HTR-8/SVneo (cell line): Measurements from ENCODE around the gene CLEC4A.
"Not testable (repeated sequence)": the region's sequence is repeated elsewhere in the genome, so short reads cannot be mapped to it uniquely, and the experiment has no call there.

Source experiments
- DNase-seq: peaks from one replicate; pipeline ENCODE4 v3.0.0; 2011; ENCODE audit warnings: low spot score, mixed read lengths; ENCODE audit not compliant: insufficient read length
- FAIRE-seq: peaks from 2 replicates; lab custom pipeline; 2011; peaks lifted over from hg19 to GRCh38; lab: Jason Lieb, UNC

CLEC4A gene

GRCh38 chr12:8127138-8127537 is 3.7 kb downstream of the CLEC4A start:
- no peak for FAIRE-seq
- DNase-seq: no peak

DNA sequence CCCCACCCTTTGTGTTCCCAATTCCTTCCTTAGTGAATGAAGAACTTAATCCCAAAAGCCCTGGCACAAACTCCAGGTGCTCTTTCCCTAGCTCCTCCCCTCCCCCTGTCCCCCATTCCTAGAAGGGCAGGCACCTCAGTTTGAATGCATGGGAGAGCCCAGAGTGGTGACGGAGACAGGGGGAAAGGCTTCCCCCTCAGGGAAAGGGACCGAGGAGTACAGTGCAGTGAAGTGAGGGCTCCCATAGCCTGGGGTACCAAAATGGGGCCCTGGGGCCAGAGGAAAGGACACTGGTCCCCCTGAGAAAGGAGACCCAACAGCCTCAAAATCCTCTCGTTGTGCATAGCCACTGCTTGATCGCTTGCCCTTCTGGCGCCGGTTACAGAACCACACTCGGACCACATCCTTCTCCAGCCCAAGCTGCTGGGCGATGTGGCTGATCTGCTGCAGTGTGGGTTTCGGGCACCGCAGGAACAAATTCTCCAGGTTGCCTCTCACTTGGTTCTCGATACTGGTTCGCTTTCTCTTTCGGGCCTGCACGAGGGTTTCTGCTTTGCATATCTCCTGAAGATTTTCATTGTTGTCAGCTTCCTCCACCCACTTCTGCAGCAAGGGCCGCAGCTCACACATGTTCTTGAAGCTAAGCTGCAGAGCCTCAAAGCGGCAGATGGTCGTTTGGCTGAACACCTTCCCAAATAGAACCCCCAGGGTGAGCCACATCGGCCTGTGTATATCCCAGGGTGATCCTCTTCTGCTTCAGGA is 10.4 kb downstream of the CLEC4A start:
- not testable (repeated sequence) for DNase-seq
- FAIRE-seq: peak; percentile 44

- FAIRE-seq, DNase-seq: not testable (repeated sequence)
Observed at GRCh38 chr12:8134398-8134930, 11.0 kb downstream of the CLEC4A start.

DNA sequence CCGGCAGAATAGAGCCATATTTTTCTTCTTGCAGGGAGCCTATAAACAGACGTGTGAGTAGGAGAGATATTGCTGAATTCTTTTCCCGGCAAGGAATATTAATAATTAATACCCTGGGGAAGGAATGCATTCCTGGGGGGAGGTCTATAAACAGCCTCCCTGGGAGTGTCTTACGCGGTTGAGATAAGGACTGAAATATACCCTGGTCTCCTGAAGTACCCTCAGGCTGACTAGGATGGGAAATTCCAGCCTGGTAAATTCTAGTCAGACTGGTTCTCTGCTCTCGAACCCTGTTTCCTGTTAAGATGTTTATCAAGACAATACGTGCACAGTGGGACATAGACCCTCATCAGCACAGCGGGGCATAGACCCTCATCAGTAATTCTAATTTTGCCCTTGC is 18.2 kb downstream of the CLEC4A start:
- DNase-seq, FAIRE-seq: not testable (repeated sequence)

DNA sequence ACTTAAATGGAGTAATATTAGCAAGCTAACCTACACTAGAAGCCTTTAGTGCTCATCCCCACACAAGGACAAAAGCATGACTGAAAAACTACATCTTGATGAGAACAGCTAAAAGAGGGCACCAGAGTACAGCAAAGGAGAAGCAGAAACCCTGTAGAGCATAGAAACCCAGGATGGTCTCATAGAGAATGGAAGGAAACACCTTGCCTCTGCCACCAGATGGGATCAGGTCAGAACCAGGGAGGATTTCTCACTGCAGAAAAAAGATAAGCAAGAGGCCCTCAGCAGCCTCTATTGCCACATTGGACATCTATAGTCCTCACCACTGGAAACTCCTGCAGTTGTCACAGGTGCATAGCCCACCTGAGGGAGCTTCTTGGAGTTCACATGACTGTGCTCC is 19.8 kb downstream of the CLEC4A start:
- no peak for FAIRE-seq
- no peak for DNase-seq

- DNase-seq (no peak), FAIRE-seq (no peak)
Observed at GRCh38 chr12:8145754-8146441, 22.5 kb downstream of the CLEC4A start.

- no peak for FAIRE-seq
- no peak for DNase-seq
Observed at GRCh38 chr12:8146442-8146771, 23.0 kb downstream of the CLEC4A start.

DNA sequence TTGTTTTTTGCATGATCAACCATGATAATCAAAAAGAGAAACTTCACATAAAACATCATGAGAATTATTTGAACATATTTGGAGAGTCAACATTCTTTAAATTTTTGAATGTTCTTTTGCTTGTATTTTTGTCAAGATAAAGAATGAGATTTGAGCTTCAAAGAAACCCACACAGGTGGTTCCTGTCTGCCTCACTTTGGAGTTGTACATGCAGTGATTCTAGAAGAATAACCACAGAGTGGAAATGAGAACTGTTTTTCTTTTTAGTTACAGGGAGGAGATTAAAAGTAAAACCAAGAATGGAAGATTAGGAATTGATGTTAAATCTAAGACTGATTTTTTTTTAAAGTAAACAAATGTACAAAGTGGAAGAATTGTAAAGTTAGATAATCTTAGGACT is 31.1 kb downstream of the CLEC4A start:
- FAIRE-seq (no peak), DNase-seq (no peak)

GRCh38 chr12:8156416-8156815 is 33.0 kb downstream of the CLEC4A start:
- DNase-seq (no peak), FAIRE-seq (no peak)

GRCh38 chr12:8156845-8157244 is 33.4 kb downstream of the CLEC4A start, which contains the start of gene ZNF705A:
Gene ZNF705A, plus strand, starts transcription at chr12:8157015. Its CDS starts 15,611 bp downstream, at chr12:8172626.
- peak; percentile 33 for DNase-seq

GRCh38 chr12:8157484-8158198 is 34.2 kb downstream of the CLEC4A start:
- DNase-seq (no peak), FAIRE-seq (no peak)

More at GRCh38 chr12:8156845-8157244, 33.4 kb downstream of the CLEC4A start, which contains the start of gene ZNF705A:
- peak; percentile 72 for FAIRE-seq

DNA sequence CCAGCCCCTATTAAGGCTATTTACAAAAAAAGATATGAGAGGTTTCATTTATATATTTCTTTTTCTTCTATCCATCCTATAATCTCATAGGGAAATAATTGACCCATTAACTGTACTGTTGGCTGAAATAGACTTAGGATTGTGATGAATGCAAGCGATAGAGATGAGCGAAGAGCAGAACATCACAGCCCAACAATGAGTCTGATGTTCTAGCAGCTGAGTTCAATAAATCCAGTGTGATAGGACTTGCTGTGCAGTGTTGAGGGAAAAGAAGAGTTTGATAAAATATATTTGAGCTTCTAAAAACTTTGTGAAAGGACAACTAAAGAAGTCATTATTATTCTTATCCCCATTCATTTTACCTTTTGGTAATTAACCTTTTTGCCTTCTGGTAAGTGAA is 49.5 kb downstream of the CLEC4A start:
- not testable (repeated sequence) for FAIRE-seq, DNase-seq

GRCh38 chr12:8179989-8180585 is 56.7 kb downstream of the CLEC4A start:
- peak; percentile 36 for DNase-seq
- not testable (repeated sequence) for FAIRE-seq

DNA sequence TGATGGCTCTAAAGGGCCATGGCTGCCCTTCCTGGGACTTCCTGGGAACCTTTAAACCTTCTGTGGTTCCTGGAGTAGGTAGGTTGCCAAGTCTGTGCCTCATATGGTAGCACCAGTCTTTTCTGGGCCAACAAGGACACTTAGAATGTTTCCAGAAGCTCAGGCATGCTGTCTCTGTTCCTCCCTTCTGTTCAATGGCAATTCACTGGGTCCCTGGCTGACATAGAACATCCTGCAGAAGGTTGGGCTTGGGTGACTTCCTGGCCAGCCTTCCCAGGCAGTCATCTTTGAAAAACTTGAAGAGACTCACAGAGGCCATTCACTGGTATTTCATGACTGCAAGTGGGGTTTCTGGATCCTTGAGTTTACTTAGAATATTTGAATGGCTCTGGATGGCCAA is 57.9 kb downstream of the CLEC4A start:
- not testable (repeated sequence) for FAIRE-seq, DNase-seq

DNA sequence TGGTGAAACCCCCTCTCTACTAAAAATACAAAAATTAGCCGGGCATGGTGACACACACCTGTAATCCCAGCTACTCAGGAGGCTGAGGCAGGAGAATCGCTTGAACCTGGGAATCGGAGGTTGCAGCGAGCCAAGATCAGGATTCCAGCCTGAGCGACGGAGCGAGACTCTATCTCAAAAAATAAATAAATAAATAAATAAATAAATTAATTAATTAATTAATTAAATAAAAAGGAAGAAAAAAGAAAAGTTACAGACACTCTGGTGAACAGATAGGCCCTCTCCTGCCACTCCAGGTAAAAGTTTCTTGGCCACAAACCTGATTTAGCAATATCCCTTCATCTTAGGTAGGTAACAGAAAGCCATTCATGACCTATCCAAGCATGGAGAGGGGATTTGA is 59.5 kb downstream of the CLEC4A start:
- not testable (repeated sequence) for FAIRE-seq, DNase-seq

GRCh38 chr12:8183346-8183745 is 59.9 kb downstream of the CLEC4A start:
- FAIRE-seq: not testable (repeated sequence)

DNA sequence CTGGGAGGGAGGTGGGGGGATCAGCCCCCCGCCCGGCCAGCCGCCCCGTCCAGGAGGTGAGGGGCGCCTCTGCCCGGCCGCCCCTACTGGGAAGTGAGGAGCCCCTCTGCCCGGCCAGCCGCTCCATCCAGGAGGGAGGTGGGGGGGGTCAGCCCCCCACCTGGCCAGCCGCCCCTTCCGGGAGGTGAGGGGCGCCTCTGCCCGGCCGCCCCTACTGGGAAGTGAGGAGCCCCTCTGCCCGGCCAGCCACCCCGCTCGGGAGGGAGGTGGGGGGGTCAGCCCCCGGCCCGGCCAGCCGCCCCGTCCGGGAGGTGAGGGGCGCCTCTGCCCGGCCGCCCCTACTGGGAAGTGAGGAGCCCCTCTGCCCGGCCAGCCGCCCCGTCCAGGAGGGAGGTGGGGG is 60.8 kb downstream of the CLEC4A start:
- not testable (repeated sequence) for FAIRE-seq, DNase-seq

More at GRCh38 chr12:8183346-8183745, 59.9 kb downstream of the CLEC4A start:
- DNase-seq: not testable (repeated sequence)

DNA sequence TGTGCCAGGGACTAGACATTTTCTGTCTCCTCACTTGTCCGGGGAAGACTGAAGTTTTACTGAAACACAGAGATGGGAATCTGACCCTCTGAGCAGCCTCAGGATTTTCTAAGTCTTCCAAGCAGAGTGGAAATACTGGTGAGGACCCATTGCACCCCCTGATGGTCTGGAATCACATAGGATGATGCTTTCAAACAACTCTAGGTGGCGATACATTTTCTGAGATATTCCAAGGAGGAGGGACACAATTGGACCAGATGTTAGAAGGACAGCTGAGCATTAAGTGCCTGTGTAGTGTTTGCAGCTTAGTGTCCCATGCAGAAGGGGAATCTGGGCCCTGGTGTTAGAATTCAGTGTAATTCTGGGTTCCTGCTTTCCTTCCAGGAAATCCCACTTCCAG is 64.7 kb downstream of the CLEC4A start:
- DNase-seq, FAIRE-seq: not testable (repeated sequence)
